H1 (cell line): ENCODE results near the gene TANC1. TPM values are rescaled to one million over a fixed set of nuclear protein-coding genes. Genes with fewer than 3 reads are reported as not detected.

Experiments used
- BCL11A ChIP-seq, 2 experiments: IDR thresholded peaks; one replicate each; pipeline ENCODE4 v1.6.1; 2011; ENCODE audit warnings: low read depth in 2 of 2, low read length in 2 of 2, mild to moderate bottlenecking in 2 of 2
- JUND ChIP-seq: IDR thresholded peaks from 2 replicates; pipeline ENCODE4 v1.6.1; 2011; ENCODE audit warnings: mild to moderate bottlenecking, improper control_type of control experiment, low read length
- POLR2AphosphoS5 ChIP-seq: IDR thresholded peaks from 2 replicates; pipeline ENCODE4 v1.6.1; 2011; ENCODE audit warnings: low read depth, low read length
- RAD21 ChIP-seq, 2 experiments: IDR thresholded peaks in 1 of 2; conservative IDR thresholded peaks in 1 of 2; 2 replicates each; pipeline ENCODE4 v1.6.1; 2011; ENCODE audit warnings: low read depth in 2 of 2, low read length in 2 of 2, improper control_type of control experiment in 1 of 2, inconsistent platforms in 1 of 2, mild to moderate bottlenecking in 1 of 2, moderate library complexity in 1 of 2
- SAP30 ChIP-seq: fragments of 300-600 bp; sonication (generic); IDR thresholded peaks from 2 replicates; pipeline ENCODE4 v1.7.1; 2012; ENCODE audit warnings: low read length, moderate library complexity, mild to moderate bottlenecking, inconsistent platforms; ENCODE audit not compliant: insufficient read depth, insufficient replicate concordance
- SUZ12 ChIP-seq: fragments of 200-600 bp; sonication (generic); IDR thresholded peaks from 2 replicates; pipeline ENCODE4 v1.6.1; 2012; ENCODE audit warnings: mild to moderate bottlenecking, inconsistent platforms, low read length, moderate library complexity, mixed read lengths
- YY1 ChIP-seq: IDR thresholded peaks from 2 replicates; pipeline ENCODE4 v1.6.1; 2011; ENCODE audit warnings: low read depth, mild to moderate bottlenecking, low read length
- polyA plus RNA-seq, 7 experiments: library from polyadenylated mRNA; depleted of rRNA in 3 of 7; stranded (reverse) in 5 of 7; unstranded in 2 of 7; fragments of >200 nt in 5 of 7; fragments of 200-250 nt in 2 of 7; gene quantifications; 1 replicate in 5 of 7; 2 replicates in 1 of 7; 4 replicates in 1 of 7; pipeline versions ENCODE4 v1.2.1 to v1.2.3, GENCODE V29; 2011 to 2013; ENCODE audit warnings: missing spikeins in 2 of 7, mixed read lengths in 2 of 7
- total RNA-seq: library from RNA; stranded (reverse); fragmentation: NEBNext Ultra II Directional; extraction: Animal tissue kit (Norgen Biotek cat#: 25700); gene quantifications from 2 replicates; pipeline ENCODE4 v1.2.1, GENCODE V29; 2021
- TF ChIP-seq, protein P1 (sequence below): fragments of 300-600 bp; sonication (generic); IDR thresholded peaks from 2 replicates; pipeline ENCODE4 v1.7.1; 2012; ENCODE audit warnings: low read length, moderate library complexity, mild to moderate bottlenecking, inconsistent platforms; ENCODE audit not compliant: insufficient replicate concordance
- TF ChIP-seq, protein P2 (sequence below): IDR thresholded peaks from 2 replicates; pipeline ENCODE4 v1.6.1; 2011; ENCODE audit warnings: low read depth, mild to moderate bottlenecking, low read length; ENCODE audit not compliant: insufficient read depth

The TANC1 gene
- total and polyA plus RNA-seq, 2 of the 8 experiments (the other 6 are each of a cell fraction or from before 2014, with no cell fraction given) = 4.1 to 7.6 TPM

DNA sequence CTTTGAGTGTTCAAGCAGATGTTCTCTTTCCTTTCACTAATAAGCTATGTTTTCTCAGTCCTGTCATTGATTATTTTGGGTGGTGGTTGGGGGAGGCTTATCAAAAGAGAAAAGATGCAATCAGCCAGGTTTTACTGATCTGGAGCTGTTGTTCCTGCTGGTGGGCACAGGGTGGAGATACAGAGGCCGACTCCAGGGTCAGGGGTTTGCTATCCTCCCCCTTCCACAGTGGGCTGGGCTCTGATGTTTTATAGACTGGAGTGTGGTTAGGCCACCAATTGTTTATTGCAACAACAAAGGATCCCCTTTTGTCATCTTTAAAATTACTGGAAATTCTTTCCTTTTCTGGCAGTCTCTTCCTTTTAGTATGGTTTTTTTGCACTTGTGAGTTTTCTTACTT, 120.5 kb downstream of the TANC1 start (continued):
- TF ChIP-seq, protein P1, sequence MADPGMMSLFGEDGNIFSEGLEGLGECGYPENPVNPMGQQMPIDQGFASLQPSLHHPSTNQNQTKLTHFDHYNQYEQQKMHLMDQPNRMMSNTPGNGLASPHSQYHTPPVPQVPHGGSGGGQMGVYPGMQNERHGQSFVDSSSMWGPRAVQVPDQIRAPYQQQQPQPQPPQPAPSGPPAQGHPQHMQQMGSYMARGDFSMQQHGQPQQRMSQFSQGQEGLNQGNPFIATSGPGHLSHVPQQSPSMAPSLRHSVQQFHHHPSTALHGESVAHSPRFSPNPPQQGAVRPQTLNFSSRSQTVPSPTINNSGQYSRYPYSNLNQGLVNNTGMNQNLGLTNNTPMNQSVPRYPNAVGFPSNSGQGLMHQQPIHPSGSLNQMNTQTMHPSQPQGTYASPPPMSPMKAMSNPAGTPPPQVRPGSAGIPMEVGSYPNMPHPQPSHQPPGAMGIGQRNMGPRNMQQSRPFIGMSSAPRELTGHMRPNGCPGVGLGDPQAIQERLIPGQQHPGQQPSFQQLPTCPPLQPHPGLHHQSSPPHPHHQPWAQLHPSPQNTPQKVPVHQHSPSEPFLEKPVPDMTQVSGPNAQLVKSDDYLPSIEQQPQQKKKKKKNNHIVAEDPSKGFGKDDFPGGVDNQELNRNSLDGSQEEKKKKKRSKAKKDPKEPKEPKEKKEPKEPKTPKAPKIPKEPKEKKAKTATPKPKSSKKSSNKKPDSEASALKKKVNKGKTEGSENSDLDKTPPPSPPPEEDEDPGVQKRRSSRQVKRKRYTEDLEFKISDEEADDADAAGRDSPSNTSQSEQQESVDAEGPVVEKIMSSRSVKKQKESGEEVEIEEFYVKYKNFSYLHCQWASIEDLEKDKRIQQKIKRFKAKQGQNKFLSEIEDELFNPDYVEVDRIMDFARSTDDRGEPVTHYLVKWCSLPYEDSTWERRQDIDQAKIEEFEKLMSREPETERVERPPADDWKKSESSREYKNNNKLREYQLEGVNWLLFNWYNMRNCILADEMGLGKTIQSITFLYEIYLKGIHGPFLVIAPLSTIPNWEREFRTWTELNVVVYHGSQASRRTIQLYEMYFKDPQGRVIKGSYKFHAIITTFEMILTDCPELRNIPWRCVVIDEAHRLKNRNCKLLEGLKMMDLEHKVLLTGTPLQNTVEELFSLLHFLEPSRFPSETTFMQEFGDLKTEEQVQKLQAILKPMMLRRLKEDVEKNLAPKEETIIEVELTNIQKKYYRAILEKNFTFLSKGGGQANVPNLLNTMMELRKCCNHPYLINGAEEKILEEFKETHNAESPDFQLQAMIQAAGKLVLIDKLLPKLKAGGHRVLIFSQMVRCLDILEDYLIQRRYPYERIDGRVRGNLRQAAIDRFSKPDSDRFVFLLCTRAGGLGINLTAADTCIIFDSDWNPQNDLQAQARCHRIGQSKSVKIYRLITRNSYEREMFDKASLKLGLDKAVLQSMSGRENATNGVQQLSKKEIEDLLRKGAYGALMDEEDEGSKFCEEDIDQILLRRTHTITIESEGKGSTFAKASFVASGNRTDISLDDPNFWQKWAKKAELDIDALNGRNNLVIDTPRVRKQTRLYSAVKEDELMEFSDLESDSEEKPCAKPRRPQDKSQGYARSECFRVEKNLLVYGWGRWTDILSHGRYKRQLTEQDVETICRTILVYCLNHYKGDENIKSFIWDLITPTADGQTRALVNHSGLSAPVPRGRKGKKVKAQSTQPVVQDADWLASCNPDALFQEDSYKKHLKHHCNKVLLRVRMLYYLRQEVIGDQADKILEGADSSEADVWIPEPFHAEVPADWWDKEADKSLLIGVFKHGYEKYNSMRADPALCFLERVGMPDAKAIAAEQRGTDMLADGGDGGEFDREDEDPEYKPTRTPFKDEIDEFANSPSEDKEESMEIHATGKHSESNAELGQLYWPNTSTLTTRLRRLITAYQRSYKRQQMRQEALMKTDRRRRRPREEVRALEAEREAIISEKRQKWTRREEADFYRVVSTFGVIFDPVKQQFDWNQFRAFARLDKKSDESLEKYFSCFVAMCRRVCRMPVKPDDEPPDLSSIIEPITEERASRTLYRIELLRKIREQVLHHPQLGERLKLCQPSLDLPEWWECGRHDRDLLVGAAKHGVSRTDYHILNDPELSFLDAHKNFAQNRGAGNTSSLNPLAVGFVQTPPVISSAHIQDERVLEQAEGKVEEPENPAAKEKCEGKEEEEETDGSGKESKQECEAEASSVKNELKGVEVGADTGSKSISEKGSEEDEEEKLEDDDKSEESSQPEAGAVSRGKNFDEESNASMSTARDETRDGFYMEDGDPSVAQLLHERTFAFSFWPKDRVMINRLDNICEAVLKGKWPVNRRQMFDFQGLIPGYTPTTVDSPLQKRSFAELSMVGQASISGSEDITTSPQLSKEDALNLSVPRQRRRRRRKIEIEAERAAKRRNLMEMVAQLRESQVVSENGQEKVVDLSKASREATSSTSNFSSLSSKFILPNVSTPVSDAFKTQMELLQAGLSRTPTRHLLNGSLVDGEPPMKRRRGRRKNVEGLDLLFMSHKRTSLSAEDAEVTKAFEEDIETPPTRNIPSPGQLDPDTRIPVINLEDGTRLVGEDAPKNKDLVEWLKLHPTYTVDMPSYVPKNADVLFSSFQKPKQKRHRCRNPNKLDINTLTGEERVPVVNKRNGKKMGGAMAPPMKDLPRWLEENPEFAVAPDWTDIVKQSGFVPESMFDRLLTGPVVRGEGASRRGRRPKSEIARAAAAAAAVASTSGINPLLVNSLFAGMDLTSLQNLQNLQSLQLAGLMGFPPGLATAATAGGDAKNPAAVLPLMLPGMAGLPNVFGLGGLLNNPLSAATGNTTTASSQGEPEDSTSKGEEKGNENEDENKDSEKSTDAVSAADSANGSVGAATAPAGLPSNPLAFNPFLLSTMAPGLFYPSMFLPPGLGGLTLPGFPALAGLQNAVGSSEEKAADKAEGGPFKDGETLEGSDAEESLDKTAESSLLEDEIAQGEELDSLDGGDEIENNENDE = no peak
- no peak for TF ChIP-seq POLR2AphosphoS5
- no peak for TF ChIP-seq YY1
- no peak for TF ChIP-seq BCL11A (IDR thresholded peaks at IDR 0.05; ENCODE audit: low read depth in 2 of 2, low read length in 2 of 2)
- TF ChIP-seq RAD21 (IDR thresholded peaks at IDR 0.05 in 1 of 2, conservative IDR thresholded peaks at IDR 0.05 in 1 of 2; ENCODE audit: low read depth in 2 of 2, low read length in 2 of 2) = peak; percentile 42 to 50
- no peak for TF ChIP-seq SUZ12
- TF ChIP-seq JUND = no peak
- TF ChIP-seq, protein P2, sequence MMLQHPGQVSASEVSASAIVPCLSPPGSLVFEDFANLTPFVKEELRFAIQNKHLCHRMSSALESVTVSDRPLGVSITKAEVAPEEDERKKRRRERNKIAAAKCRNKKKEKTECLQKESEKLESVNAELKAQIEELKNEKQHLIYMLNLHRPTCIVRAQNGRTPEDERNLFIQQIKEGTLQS = no peak
- TF ChIP-seq SAP30 = no peak
